GM12872 (cell line): Measurements from ENCODE around the gene TRPM3.

Experiments
- CTCF ChIP-seq: IDR thresholded peaks from 3 replicates; pipeline ENCODE4 v1.5.1; 2011; ENCODE audit warnings: low read depth, mild to moderate bottlenecking, low read length, moderate library complexity; ENCODE audit not compliant: insufficient read depth

TRPM3 gene

GRCh38 chr9:70701163-70701562, 420.3 kb downstream of the TRPM3 start:
- no peak for TF ChIP-seq CTCF

- TF ChIP-seq CTCF, result no peak
These were observed 424.6 kb downstream of the TRPM3 start for GRCh38 chr9:70696694-70697335.

GRCh38 chr9:70694758-70695157, 426.7 kb downstream of the TRPM3 start:
- no peak for TF ChIP-seq CTCF

GRCh38 chr9:70693186-70693585, 428.2 kb downstream of the TRPM3 start:
- no peak for TF ChIP-seq CTCF

GRCh38 chr9:70692431-70692830, 429.0 kb downstream of the TRPM3 start:
- TF ChIP-seq CTCF, result no peak

- TF ChIP-seq CTCF, result no peak
These were observed 432.7 kb downstream of the TRPM3 start for GRCh38 chr9:70688704-70689103.

- no peak for TF ChIP-seq CTCF
These were observed 437.6 kb downstream of the TRPM3 start for GRCh38 chr9:70683841-70684240.

GRCh38 chr9:70682298-70682697, 439.1 kb downstream of the TRPM3 start:
- no peak for TF ChIP-seq CTCF
